ENCODE data around the gene PXDC1. TPM values are rescaled to one million over a fixed set of nuclear protein-coding genes. Genes with fewer than 3 reads are reported as not detected.

Gene PXDC1, protein sequence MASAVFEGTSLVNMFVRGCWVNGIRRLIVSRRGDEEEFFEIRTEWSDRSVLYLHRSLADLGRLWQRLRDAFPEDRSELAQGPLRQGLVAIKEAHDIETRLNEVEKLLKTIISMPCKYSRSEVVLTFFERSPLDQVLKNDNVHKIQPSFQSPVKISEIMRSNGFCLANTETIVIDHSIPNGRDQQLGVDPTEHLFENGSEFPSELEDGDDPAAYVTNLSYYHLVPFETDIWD
- total RNA-seq: 53.1 and 88.6 TPM in 2 replicates

DNA sequence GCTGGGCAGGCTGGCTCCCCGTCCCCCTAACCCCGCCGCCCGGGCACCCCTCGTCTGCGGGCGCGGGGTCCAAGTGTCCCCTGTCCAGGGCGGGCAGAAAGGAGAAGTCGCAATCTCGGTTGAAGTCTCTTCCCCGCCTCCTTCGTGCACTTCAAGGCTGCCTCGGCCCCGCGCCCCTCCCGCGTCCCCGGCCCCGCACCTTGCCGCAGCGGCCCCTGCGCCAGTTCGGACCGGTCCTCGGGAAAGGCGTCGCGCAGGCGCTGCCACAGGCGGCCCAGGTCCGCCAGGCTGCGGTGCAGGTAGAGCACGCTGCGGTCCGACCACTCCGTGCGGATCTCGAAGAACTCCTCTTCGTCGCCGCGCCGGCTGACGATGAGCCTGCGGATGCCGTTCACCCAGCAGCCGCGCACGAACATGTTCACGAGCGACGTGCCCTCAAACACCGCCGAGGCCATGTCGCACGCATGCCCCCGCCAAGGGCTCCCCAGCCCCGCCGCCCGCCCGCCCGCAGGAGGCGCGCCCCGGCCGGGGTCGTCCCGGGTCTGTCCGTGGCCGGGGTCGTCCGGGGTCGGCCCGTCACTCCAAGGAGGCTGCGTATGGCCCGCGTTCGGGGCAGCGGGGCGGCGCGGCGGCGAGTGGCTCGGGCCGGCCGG lies at the start of gene PXDC1:
Gene PXDC1 (minus strand): TSS at position 637 of the 653 bp plus-strand sequence. CDS start 182 bp downstream, at position 455.

Other genes starting within 250 kb of the PXDC1 start
- gene FAM50B, start 97.7 kb upstream of the PXDC1 start, total RNA-seq: 5.3 TPM in 2 replicates

Measured in dermis lymphatic vessel endothelial cell (primary cell).